OCI-M1 (cell line): ENCODE results near the gene FBXO39.
A peak's percentile ranks its signal among the peaks of the same experiment; 100 is the strongest.
"Not testable (repeated sequence)": the region's sequence is repeated elsewhere in the genome, so short reads cannot be mapped to it uniquely, and the experiment has no call there.

Experiments used
- DNase-seq: peaks from one replicate; lab custom pipeline; 2025; lab: John Stamatoyannopoulos, UW

FBXO39 gene

GRCh38 chr17:6793748-6794493, 17.9 kb downstream of the FBXO39 start:
- no peak for DNase-seq

- peak; percentile 22 for DNase-seq
Observed at GRCh38 chr17:6796017-6796886, 20.2 kb downstream of the FBXO39 start.

GRCh38 chr17:6796887-6797490, 21.0 kb downstream of the FBXO39 start:
- DNase-seq: no peak

GRCh38 chr17:6797718-6798351, 21.8 kb downstream of the FBXO39 start:
- DNase-seq: no peak

GRCh38 chr17:6799738-6800137, 23.7 kb downstream of the FBXO39 start:
- DNase-seq: no peak

GRCh38 chr17:6800422-6801027, 24.5 kb downstream of the FBXO39 start:
- no peak for DNase-seq

- no peak for DNase-seq
Observed at GRCh38 chr17:6811510-6811909, 35.5 kb downstream of the FBXO39 start.

- no peak for DNase-seq
Observed at GRCh38 chr17:6812295-6812694, 36.3 kb downstream of the FBXO39 start.

GRCh38 chr17:6815775-6816174, 39.8 kb downstream of the FBXO39 start:
- DNase-seq: no peak

- not testable (repeated sequence) for DNase-seq
Observed at GRCh38 chr17:6816368-6816767, 40.4 kb downstream of the FBXO39 start.

- no peak for DNase-seq
Observed at GRCh38 chr17:6818938-6819337, 42.9 kb downstream of the FBXO39 start.

- DNase-seq: no peak
Observed at GRCh38 chr17:6823011-6823442, 47.0 kb downstream of the FBXO39 start.

GRCh38 chr17:6830383-6830986, 54.5 kb downstream of the FBXO39 start:
- DNase-seq: no peak

- DNase-seq: no peak
Observed at GRCh38 chr17:6831661-6832263, 55.7 kb downstream of the FBXO39 start, which contains the start of gene TEKT1. TSS of gene TEKT1 (minus strand) at chr17:6831729. CDS start at chr17:6830376, 1,353 bp downstream.
